K562 (cell line): ENCODE results near the gene DCAF10. TPM values are rescaled to one million over a fixed set of nuclear protein-coding genes. Genes with fewer than 3 reads are reported as not detected.

Experiments used
- ATAC-seq: fragments of 200-7000 bp; cut with Tn5 transposase; 3 replicates; pipeline ENCODE4 v1.9.1; 2020; ENCODE audit warnings: moderate library complexity
- BruUV-seq: library from RNA; stranded (reverse); fragments of 400-500 nt; replicated peaks from 2 replicates; lab custom pipeline; 2021; lab: Mats Ljungman, UMichigan
- CTCF ChIA-PET: fragments of 300-600 bp; formaldehyde crosslinking; extraction: SDS; loops from one replicate; lab custom pipeline; 2021; ENCODE audit warnings: low intra/inter-chr PET ratio; lab: Yijun Ruan, JAX
- POLR2A ChIA-PET: fragments of 300-600, 350-650 bp; sonication (Branson Sonifier 250); formaldehyde crosslinking; extraction: SDS; loops from one replicate; lab custom pipeline; 2021; ENCODE audit warnings: antibody characterized with exemption, inconsistent platforms; lab: Yijun Ruan, JAX
- DNase-seq, 4 experiments: peaks; one replicate each; pipeline versions ENCODE4 v3.0.0 to v3.0.0-alpha.2; 2011 to 2018; ENCODE audit warnings: low spot score in 3 of 4, mixed read lengths in 3 of 4; ENCODE audit errors: extremely low read depth in 1 of 4
- FAIRE-seq: peaks from 2 replicates; lab custom pipeline; 2011; peaks lifted over from hg19 to GRCh38; lab: Jason Lieb, UNC
- H2AFZ ChIP-seq: 2 replicates; pipeline ENCODE4 v1.6.0; 2011; ENCODE audit warnings: low read depth, low read length, control low read depth, inconsistent platforms
- H3K27ac ChIP-seq: fragments of 200-600 bp; 3 replicates; pipeline ENCODE4 v1.8.0; 2011; ENCODE audit warnings: low read depth, mild to moderate bottlenecking, control low read depth, inconsistent platforms, low read length, moderate library complexity, mixed read lengths; ENCODE audit errors: extremely low read depth
- H3K27me3 ChIP-seq, 2 experiments: fragments of 300-600 bp in 1 of 2; 2 replicates in 1 of 2; 3 replicates in 1 of 2; pipeline versions ENCODE4 v1.6.0 to v1.8.0; 2011; ENCODE audit warnings: inconsistent platforms in 2 of 2, low read length in 2 of 2, mild to moderate bottlenecking in 1 of 2, mixed read lengths in 1 of 2, moderate library complexity in 1 of 2; ENCODE audit not compliant: control insufficient read depth in 2 of 2, insufficient read depth in 2 of 2
- H3K36me3 ChIP-seq: fragments of 300-600 bp; 3 replicates; pipeline ENCODE4 v1.8.0; 2011; ENCODE audit warnings: mild to moderate bottlenecking, low read length, inconsistent platforms; ENCODE audit not compliant: control insufficient read depth, insufficient read depth
- H3K4me1 ChIP-seq, 2 experiments: fragments of 200-600 bp in 1 of 2; replicated peaks in 1 of 2; 2 replicates in 1 of 2; 3 replicates in 1 of 2; pipeline versions ENCODE4 v1.5.1 to v1.8.0; 2011; ENCODE audit warnings: inconsistent platforms in 2 of 2, low read length in 2 of 2, mild to moderate bottlenecking in 1 of 2, mixed read lengths in 1 of 2, moderate library complexity in 1 of 2; ENCODE audit not compliant: control insufficient read depth in 2 of 2, insufficient read depth in 2 of 2
- H3K4me2 ChIP-seq: 2 replicates; pipeline ENCODE4 v1.6.1; 2011; ENCODE audit warnings: low read length, control low read depth, inconsistent platforms, mixed read lengths; ENCODE audit not compliant: insufficient read depth
- H3K4me3 ChIP-seq: fragments of 200-600 bp; sonication (generic), shearing (Covaris generic); 2 replicates; pipeline ENCODE4 v1.5.1; 2016; ENCODE audit warnings: control low read depth, inconsistent platforms
- H3K79me2 ChIP-seq: fragments of 200-600 bp; 3 replicates; pipeline ENCODE4 v1.8.0; 2011; ENCODE audit warnings: low read length, inconsistent platforms; ENCODE audit not compliant: control insufficient read depth, insufficient read depth
- H3K9ac ChIP-seq, 2 experiments: 2 replicates each; pipeline versions ENCODE4 v1.6.0 to v1.6.1; 2011; ENCODE audit warnings: low read depth in 2 of 2, low read length in 2 of 2, control low read depth in 1 of 2, inconsistent platforms in 1 of 2, mild to moderate bottlenecking in 1 of 2, mixed read lengths in 1 of 2; ENCODE audit not compliant: insufficient read depth in 1 of 2
- H3K9me1 ChIP-seq: one replicate; pipeline ENCODE4 v1.6.0; 2011; ENCODE audit warnings: inconsistent platforms, mild to moderate bottlenecking, low read length, moderate library complexity; ENCODE audit not compliant: control insufficient read depth, insufficient read depth
- H3K9me3 ChIP-seq: replicated peaks from 2 replicates; pipeline ENCODE4 v1.5.1; 2011; ENCODE audit warnings: low read depth, low read length, inconsistent platforms; ENCODE audit not compliant: control insufficient read depth, insufficient read depth
- H4K20me1 ChIP-seq: replicated peaks from 2 replicates; pipeline ENCODE4 v1.6.1; 2011; ENCODE audit warnings: low read length, inconsistent platforms, mixed read lengths; ENCODE audit not compliant: control insufficient read depth, insufficient read depth
- AFF1 ChIP-seq, 2 experiments: fragments of 450-650 bp; IDR thresholded peaks; 2 replicates each; pipeline ENCODE4 v1.6.1; 2018; ENCODE audit warnings: mild to moderate bottlenecking in 2 of 2, low read depth in 1 of 2; ENCODE audit not compliant: partially characterized antibody in 2 of 2
- CBX5 ChIP-seq: IDR thresholded peaks from 2 replicates; pipeline ENCODE4 v1.6.1; 2014; ENCODE audit warnings: low read depth, borderline replicate concordance
- CREB5 ChIP-seq: fragments of 250-450 bp; sonication (Bioruptor Pico); IDR thresholded peaks from 2 replicates; pipeline ENCODE4 v1.5.0; 2020; ENCODE audit warnings: mild to moderate bottlenecking
- FOXP1 ChIP-seq: sonication (generic); formaldehyde crosslinking; IDR thresholded peaks from 2 replicates; pipeline ENCODE4 v1.8.0; 2022; ENCODE audit warnings: mild to moderate bottlenecking, missing genetic modification reagents
- GATAD2B ChIP-seq: fragments of 450-650 bp; IDR thresholded peaks from 2 replicates; pipeline ENCODE4 v1.6.1; 2017; ENCODE audit warnings: mild to moderate bottlenecking, borderline replicate concordance
- HNRNPH1 ChIP-seq: fragments of 200-400 bp; formaldehyde crosslinking; optimal IDR thresholded peaks from 2 replicates; pipeline ENCODE3; 2017; ENCODE audit warnings: low read depth, mild to moderate bottlenecking, low read length, moderate library complexity
- KLF1 ChIP-seq: fragments of 450-650 bp; IDR thresholded peaks from 2 replicates; pipeline ENCODE4 v1.6.1; 2016; ENCODE audit warnings: missing genetic modification characterization, missing compliant biosample characterization
- PRMT5 ChIP-seq: sonication (generic); formaldehyde crosslinking; IDR thresholded peaks from 2 replicates; pipeline ENCODE4 v1.5.0; 2020; ENCODE audit warnings: missing genetic modification reagents
- RBM25 ChIP-seq: fragments of 200-400 bp; formaldehyde crosslinking; IDR thresholded peaks from 2 replicates; pipeline ENCODE4 v1.6.1; 2018; ENCODE audit warnings: low read length, low read depth, moderate library complexity; ENCODE audit not compliant: severe bottlenecking
- STAT5B ChIP-seq: fragments of 250-450 bp; sonication (Bioruptor Pico); IDR thresholded peaks from 2 replicates; pipeline ENCODE4 v1.8.0; 2021; ENCODE audit warnings: mild to moderate bottlenecking, inconsistent platforms
- TRIM24 ChIP-seq, 2 experiments: fragments of 450-650 bp; IDR thresholded peaks; 2 replicates each; pipeline ENCODE4 v1.6.1; 2016
- ZBTB26 ChIP-seq: fragments of 450-650 bp; formaldehyde crosslinking; IDR thresholded peaks from 2 replicates; pipeline ENCODE4 v1.4.0; 2022; ENCODE audit warnings: missing genetic modification characterization
- ZNF518B ChIP-seq: fragments of 250-450 bp; sonication (Bioruptor Pico); IDR thresholded peaks from 2 replicates; pipeline ENCODE4 v1.5.0; 2021; ENCODE audit warnings: mild to moderate bottlenecking, moderate library complexity
- WGBS: fragments of 100-300 bp; shearing (Covaris generic); methylation state at CpG from one replicate; pipeline ENCODE4 v1.1.6; 2016; ENCODE audit warnings: low coverage, mixed read lengths; ENCODE audit not compliant: insufficient coverage; ENCODE audit errors: missing lambda C conversion rate; 5-methylcytosine and 5-hydroxymethylcytosine counted together
- in situ Hi-C: fragments of 300-500 bp; cut with MboI; formaldehyde crosslinking; loops from 4 replicates; pipeline ENCODE4 v1.15.0; 2018; ENCODE audit warnings: inconsistent platforms, mixed read lengths
- intact Hi-C: fragments of 100-400 bp; cut with micrococcal nuclease; formaldehyde crosslinking; loops from 2 replicates; pipeline ENCODE4 v1.14.2; 2022
- polyA plus RNA-seq, 8 experiments: library from polyadenylated mRNA; depleted of rRNA in 4 of 8; stranded (reverse) in 5 of 8; unstranded in 3 of 8; fragments of >200 nt; fragmentation: Nextera tagmentation in 2 of 8; fragmentation: Illumina TruSeq in 1 of 8; extraction: Ambion mirVana in 2 of 8; extraction: Trizol in 1 of 8; gene quantifications; 2 replicates each; pipeline versions ENCODE4 v1.2.1 to v1.2.3, GENCODE V29; 2011 to 2014; ENCODE audit warnings: inconsistent platforms in 1 of 8, missing spikeins in 1 of 8
- total RNA-seq, 7 experiments: library from RNA; depleted of rRNA in 6 of 7; stranded (reverse); fragments of >200 nt in 6 of 7; fragmentation: Illumina TruSeq in 2 of 7; extraction: Trizol in 2 of 7; gene quantifications; 2 replicates each; pipeline versions ENCODE4 v1.2.1 to v1.2.3, GENCODE V29; 2011 to 2021; ENCODE audit warnings: low replicate concordance in 1 of 7

DCAF10 gene
- total and polyA plus RNA-seq, 9 of the 15 experiments (the other 6 are each of a cell fraction or from before 2014, with no cell fraction given) = 6.8 to 40.1 (median 16.9) TPM

- BruUV-seq = no TSS peak
- Histone ChIP-seq H3K27me3 (no peaks in the 10 kb centered on the region), H4K20me1 (no peaks in the 10 kb centered on the region), H3K9me1 (no peaks in the 10 kb centered on the region), H2AFZ (no peak overlapping the region), H3K9ac (peak overlapping the region; percentile 5 to 8; a peak in 2 of 4 replicates), H3K9me3 (no peaks in the 10 kb centered on the region), H3K4me3 (no peak overlapping the region), H3K27ac (peak overlapping the region; percentile 26), H3K4me2 (no peak overlapping the region), H3K79me2 (no peaks in the 10 kb centered on the region; the same call in 2 of the 3 replicates), H3K36me3 (peaks cover 45% of the 10 kb centered on the region), H3K4me1 (peaks cover 17 to 21% of the 10 kb centered on the region in 2 experiments; a peak in 4 of 5 replicates)
- no peak for FAIRE-seq
- POLR2A ChIA-PET = interaction anchor here (0.6 to 6.0 kb wide), 9 partner anchors 9 to 32 kb away, joined by 3 to 32 read pairs (median 3); partner anchors contain the start of gene EXOSC3
- 55% methylated on average over 3 of the region's 3 CpGs for WGBS
- DNase-seq = peak in 2 of 4 experiments; percentile 44 to 51
- ATAC-seq = peak; percentile 66
- intact Hi-C loops (no loop called here), in situ Hi-C loops (no loop called here)
- CTCF ChIA-PET = interaction anchor here (0.6 kb wide), 1 partner anchor 356 kb away, joined by 6 read pairs; no protein-coding TSS in a partner anchor
- no peak for TF ChIP-seq STAT5B (CRISPR knock-in tag)
- TF ChIP-seq TRIM24 (IDR thresholded peaks at IDR 0.05) = no peak
- no peak for TF ChIP-seq CBX5
- no peak for TF ChIP-seq KLF1
- TF ChIP-seq GATAD2B = no peak
- TF ChIP-seq AFF1 (IDR thresholded peaks at IDR 0.05; ENCODE audit: low read depth in 1 of 2, partially characterized antibody in 2 of 2) = no peak
- no peak for TF ChIP-seq PRMT5 (CRISPR knock-in tag)
- no peak for TF ChIP-seq FOXP1 (CRISPR knock-in tag)
- TF ChIP-seq RBM25 = no peak
- no peak for TF ChIP-seq CREB5 (CRISPR knock-in tag)
- no peak for TF ChIP-seq ZBTB26 (CRISPR knock-in tag)
- no peak for TF ChIP-seq ZNF518B (CRISPR knock-in tag)
- no peak for TF ChIP-seq HNRNPH1
Observed at GRCh38 chr9:37769995-37770394, 30.6 kb upstream of the DCAF10 start.
